ENCODE data around the gene PROKR1. TPM values are rescaled to one million over a fixed set of nuclear protein-coding genes. Genes with fewer than 3 reads are reported as not detected.

Gene PROKR1
- total RNA-seq, 6 experiments from 2014 or later = not detected

DNA sequence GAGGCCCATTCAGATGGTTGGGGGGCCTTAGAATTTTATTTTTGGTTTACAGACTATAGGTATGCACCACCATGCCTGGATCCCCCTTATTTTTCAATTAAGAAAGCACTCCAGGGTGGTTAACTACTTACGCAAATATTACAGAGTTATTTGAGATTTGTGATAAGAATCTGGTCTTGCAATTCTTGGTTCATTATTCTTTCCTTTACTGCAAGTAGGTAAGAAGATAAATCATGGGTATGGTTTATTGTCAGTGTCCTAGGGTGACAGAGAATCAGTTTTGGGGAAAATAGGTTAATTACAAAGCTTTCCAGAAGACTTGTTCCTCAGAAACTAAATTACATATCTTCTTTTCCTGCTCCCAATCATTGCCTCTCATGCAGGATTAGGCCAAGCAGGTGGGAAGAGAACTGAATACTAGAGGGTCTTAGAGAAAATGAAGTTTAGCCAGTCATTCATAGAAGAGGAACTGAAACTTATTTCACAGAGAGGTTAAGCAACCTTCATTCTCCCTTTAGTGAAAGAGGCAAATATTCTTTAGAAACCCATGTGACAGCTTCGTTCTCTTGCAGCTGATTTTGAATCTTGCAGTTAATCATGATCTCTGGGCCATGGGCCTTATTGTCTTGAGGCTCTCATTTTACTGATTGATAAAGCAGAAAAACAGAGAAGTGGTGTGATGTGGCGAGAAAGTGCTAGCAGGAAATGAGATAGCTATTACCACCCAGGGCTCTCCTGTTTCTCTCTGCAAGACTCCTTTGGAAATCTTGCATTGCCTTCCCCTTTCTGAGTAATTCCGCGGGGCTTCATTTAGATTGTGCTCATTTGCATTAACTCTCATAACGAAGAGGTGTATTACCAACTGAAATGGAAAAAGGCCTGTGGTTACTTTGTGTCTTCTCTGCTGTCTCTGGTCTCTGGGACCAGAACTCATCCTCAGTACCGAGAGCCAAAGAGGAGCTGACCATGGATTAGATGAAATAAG lies 46.5 kb downstream of the PROKR1 start:
- peaks cover 27% of the 10 kb centered on the region for H3K27me3 Mint-ChIP-seq (ENCODE audit: insufficient read depth)
- no peak for DNase-seq
- no peak overlapping the region for H3K27ac Mint-ChIP-seq
- no peaks in the 10 kb centered on the region for H3K4me1 Mint-ChIP-seq (ENCODE audit: low read depth)
- no peaks in the 10 kb centered on the region for H3K36me3 Mint-ChIP-seq (ENCODE audit: low read depth)
- no peak overlapping the region for H3K4me3 Mint-ChIP-seq
- TF ChIP-seq, protein P1, sequence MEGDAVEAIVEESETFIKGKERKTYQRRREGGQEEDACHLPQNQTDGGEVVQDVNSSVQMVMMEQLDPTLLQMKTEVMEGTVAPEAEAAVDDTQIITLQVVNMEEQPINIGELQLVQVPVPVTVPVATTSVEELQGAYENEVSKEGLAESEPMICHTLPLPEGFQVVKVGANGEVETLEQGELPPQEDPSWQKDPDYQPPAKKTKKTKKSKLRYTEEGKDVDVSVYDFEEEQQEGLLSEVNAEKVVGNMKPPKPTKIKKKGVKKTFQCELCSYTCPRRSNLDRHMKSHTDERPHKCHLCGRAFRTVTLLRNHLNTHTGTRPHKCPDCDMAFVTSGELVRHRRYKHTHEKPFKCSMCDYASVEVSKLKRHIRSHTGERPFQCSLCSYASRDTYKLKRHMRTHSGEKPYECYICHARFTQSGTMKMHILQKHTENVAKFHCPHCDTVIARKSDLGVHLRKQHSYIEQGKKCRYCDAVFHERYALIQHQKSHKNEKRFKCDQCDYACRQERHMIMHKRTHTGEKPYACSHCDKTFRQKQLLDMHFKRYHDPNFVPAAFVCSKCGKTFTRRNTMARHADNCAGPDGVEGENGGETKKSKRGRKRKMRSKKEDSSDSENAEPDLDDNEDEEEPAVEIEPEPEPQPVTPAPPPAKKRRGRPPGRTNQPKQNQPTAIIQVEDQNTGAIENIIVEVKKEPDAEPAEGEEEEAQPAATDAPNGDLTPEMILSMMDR (IDR thresholded peaks at IDR 0.05) = no peak
- no peaks in the 10 kb centered on the region for H3K9me3 Mint-ChIP-seq

GRCh38 chr2:68690851-68691250 lies 47.5 kb downstream of the PROKR1 start:
- H3K4me3 Mint-ChIP-seq = no peak overlapping the region
- no peaks in the 10 kb centered on the region for H3K36me3 Mint-ChIP-seq (ENCODE audit: low read depth)
- H3K27ac Mint-ChIP-seq = no peak overlapping the region
- H3K27me3 Mint-ChIP-seq (ENCODE audit: insufficient read depth) = peaks cover 29% of the 10 kb centered on the region
- TF ChIP-seq, protein P1 (IDR thresholded peaks at IDR 0.05) = no peak
- no peaks in the 10 kb centered on the region for H3K4me1 Mint-ChIP-seq (ENCODE audit: low read depth)
- no peak for DNase-seq
- H3K9me3 Mint-ChIP-seq = no peaks in the 10 kb centered on the region

- TF ChIP-seq, protein P1 (IDR thresholded peaks at IDR 0.05) = no peak
- H3K27me3 Mint-ChIP-seq (ENCODE audit: insufficient read depth) = peaks cover 30% of the 10 kb centered on the region
- H3K9me3 Mint-ChIP-seq = peaks cover 4% of the 10 kb centered on the region
- no peak overlapping the region for H3K4me3 Mint-ChIP-seq
- H3K27ac Mint-ChIP-seq = no peak overlapping the region
- H3K4me1 Mint-ChIP-seq (ENCODE audit: low read depth) = no peaks in the 10 kb centered on the region
- no peak for DNase-seq
- no peaks in the 10 kb centered on the region; the same call in 1 of the 2 replicates for H3K36me3 Mint-ChIP-seq (ENCODE audit: low read depth)
These were observed 49.1 kb downstream of the PROKR1 start for GRCh38 chr2:68692511-68692910.

GRCh38 chr2:68693951-68694350 lies 50.6 kb downstream of the PROKR1 start:
- Mint-ChIP-seq H3K27me3 (ENCODE audit: insufficient read depth) (peaks cover 35% of the 10 kb centered on the region), H3K9me3 (peaks cover 4% of the 10 kb centered on the region), H3K27ac (no peak overlapping the region), H3K4me3 (no peak overlapping the region), H3K4me1 (ENCODE audit: low read depth) (no peaks in the 10 kb centered on the region), H3K36me3 (ENCODE audit: low read depth) (no peaks in the 10 kb centered on the region; the same call in 1 of the 2 replicates)
- TF ChIP-seq, protein P1 (IDR thresholded peaks at IDR 0.05) = no peak
- DNase-seq = no peak

GRCh38 chr2:68695971-68696370 lies 52.6 kb downstream of the PROKR1 start:
- no peak for DNase-seq
- no peaks in the 10 kb centered on the region; the same call in 1 of the 2 replicates for H3K36me3 Mint-ChIP-seq (ENCODE audit: low read depth)
- peaks cover 13% of the 10 kb centered on the region for H3K9me3 Mint-ChIP-seq
- TF ChIP-seq, protein P1 (IDR thresholded peaks at IDR 0.05) = no peak
- no peaks in the 10 kb centered on the region for H3K4me1 Mint-ChIP-seq (ENCODE audit: low read depth)
- H3K27ac Mint-ChIP-seq = no peak overlapping the region
- no peak overlapping the region for H3K4me3 Mint-ChIP-seq
- H3K27me3 Mint-ChIP-seq (ENCODE audit: insufficient read depth) = peaks cover 28% of the 10 kb centered on the region
